ENCODE measurements around the gene ADARB1.

Gene ADARB1

GRCh38 chr21:45222001-45222400 lies 147.6 kb downstream of the ADARB1 start:
- Histone ChIP-seq H2AFZ (ENCODE audit: low read depth, low read length, severe bottlenecking) (no peak overlapping the region), H3K4me2 (ENCODE audit: low read depth, low read length, poor library complexity, severe bottlenecking) (no peak overlapping the region), H3K9me3 (ENCODE audit: insufficient read depth, low read length) (no peaks in the 10 kb centered on the region), H3F3A (ENCODE audit: insufficient read depth) (no peaks in the 10 kb centered on the region), H3K36me3 (ENCODE audit: low read length) (peaks cover 3% of the 10 kb centered on the region; the same call in 1 of the 2 replicates), H3K27me3 (ENCODE audit: low read length) (no peaks in the 10 kb centered on the region), H3K79me2 (ENCODE audit: insufficient read depth, low read length) (no peaks in the 10 kb centered on the region), H3K9ac (ENCODE audit: low read length) (no peak overlapping the region), H4K20me1 (ENCODE audit: low read depth, low read length) (no peaks in the 10 kb centered on the region), H3K9me2 (replicated peaks; ENCODE audit: insufficient read depth, low read length) (no peaks in the 10 kb centered on the region), H3K4me3 (ENCODE audit: insufficient read depth, low read length, poor library complexity, severe bottlenecking) (no peak overlapping the region), H3K27ac (ENCODE audit: low read depth, low read length) (no peak overlapping the region)
- TF ChIP-seq, protein P1, sequence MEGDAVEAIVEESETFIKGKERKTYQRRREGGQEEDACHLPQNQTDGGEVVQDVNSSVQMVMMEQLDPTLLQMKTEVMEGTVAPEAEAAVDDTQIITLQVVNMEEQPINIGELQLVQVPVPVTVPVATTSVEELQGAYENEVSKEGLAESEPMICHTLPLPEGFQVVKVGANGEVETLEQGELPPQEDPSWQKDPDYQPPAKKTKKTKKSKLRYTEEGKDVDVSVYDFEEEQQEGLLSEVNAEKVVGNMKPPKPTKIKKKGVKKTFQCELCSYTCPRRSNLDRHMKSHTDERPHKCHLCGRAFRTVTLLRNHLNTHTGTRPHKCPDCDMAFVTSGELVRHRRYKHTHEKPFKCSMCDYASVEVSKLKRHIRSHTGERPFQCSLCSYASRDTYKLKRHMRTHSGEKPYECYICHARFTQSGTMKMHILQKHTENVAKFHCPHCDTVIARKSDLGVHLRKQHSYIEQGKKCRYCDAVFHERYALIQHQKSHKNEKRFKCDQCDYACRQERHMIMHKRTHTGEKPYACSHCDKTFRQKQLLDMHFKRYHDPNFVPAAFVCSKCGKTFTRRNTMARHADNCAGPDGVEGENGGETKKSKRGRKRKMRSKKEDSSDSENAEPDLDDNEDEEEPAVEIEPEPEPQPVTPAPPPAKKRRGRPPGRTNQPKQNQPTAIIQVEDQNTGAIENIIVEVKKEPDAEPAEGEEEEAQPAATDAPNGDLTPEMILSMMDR (IDR thresholded peaks at IDR 0.05; ENCODE audit: insufficient read depth, low read length, poor library complexity, severe bottlenecking) = no peak
- no peak for TF ChIP-seq EZH2phosphoT487 (conservative IDR thresholded peaks at IDR 0.05; ENCODE audit: low read length)

DNA sequence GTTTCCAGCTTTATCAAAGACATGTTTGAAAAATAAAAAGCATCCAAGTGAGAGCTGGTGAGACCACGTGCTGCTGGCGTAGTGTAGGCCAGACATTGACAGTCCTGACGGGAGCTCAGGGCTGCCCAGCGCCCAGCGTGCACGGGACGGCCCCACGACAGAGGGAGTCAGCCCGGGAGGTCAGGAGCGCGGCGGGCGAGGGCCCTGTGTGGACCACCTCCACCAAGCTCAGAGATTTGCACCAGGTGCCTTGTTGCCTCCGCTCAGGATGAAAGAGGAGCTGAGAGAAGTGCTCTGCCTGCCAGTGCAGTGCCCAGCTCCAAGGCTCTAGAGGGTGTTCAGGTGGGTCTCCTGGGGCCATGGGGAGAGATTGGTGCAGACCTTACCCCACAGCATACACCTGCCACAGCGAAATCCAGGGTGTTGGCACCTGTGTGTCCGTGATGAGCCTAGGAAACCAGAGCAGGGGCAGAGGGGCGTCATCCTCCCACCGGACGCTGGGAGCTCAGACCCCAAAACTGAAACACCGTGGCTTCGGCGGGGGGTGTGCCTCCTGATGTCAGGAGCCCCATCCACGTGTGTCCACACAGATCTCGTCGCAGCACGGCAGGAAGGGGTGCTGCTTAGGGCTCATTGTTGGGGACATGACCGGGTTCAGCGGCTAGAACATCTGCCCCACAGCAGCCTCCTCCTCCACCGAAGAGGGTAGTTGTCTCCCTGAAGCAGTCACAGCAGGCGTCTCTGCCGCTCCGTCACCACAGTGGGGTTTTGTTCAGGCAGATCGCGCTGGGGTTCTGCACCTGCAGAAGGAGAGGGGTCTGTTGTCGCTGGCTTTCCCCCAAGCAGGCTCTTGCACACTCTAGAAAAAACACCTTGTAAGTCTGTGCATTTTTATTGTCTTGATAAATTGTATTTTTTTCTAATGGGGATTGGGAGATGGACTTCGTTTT lies 149.1 kb downstream of the ADARB1 start:
- no peaks in the 10 kb centered on the region for H3K79me2 ChIP-seq (ENCODE audit: insufficient read depth, low read length)
- H3F3A ChIP-seq (ENCODE audit: insufficient read depth) = no peaks in the 10 kb centered on the region
- H3K27me3 ChIP-seq (ENCODE audit: low read length) = no peaks in the 10 kb centered on the region
- TF ChIP-seq, protein P1 (IDR thresholded peaks at IDR 0.05; ENCODE audit: insufficient read depth, low read length, poor library complexity, severe bottlenecking) = no peak
- TF ChIP-seq EZH2phosphoT487 (conservative IDR thresholded peaks at IDR 0.05; ENCODE audit: low read length) = no peak
- no peak overlapping the region for H3K9ac ChIP-seq (ENCODE audit: low read length)
- no peaks in the 10 kb centered on the region for H3K9me2 ChIP-seq (replicated peaks; ENCODE audit: insufficient read depth, low read length)
- no peaks in the 10 kb centered on the region for H4K20me1 ChIP-seq (ENCODE audit: low read depth, low read length)
- H3K9me3 ChIP-seq (ENCODE audit: insufficient read depth, low read length) = no peaks in the 10 kb centered on the region
- no peak overlapping the region for H3K4me3 ChIP-seq (ENCODE audit: insufficient read depth, low read length, poor library complexity, severe bottlenecking)
- no peak overlapping the region for H2AFZ ChIP-seq (ENCODE audit: low read depth, low read length, severe bottlenecking)
- H3K27ac ChIP-seq (ENCODE audit: low read depth, low read length) = no peak overlapping the region
- H3K4me2 ChIP-seq (ENCODE audit: low read depth, low read length, poor library complexity, severe bottlenecking) = no peak overlapping the region
- no peaks in the 10 kb centered on the region for H3K36me3 ChIP-seq (ENCODE audit: low read length)

DNA sequence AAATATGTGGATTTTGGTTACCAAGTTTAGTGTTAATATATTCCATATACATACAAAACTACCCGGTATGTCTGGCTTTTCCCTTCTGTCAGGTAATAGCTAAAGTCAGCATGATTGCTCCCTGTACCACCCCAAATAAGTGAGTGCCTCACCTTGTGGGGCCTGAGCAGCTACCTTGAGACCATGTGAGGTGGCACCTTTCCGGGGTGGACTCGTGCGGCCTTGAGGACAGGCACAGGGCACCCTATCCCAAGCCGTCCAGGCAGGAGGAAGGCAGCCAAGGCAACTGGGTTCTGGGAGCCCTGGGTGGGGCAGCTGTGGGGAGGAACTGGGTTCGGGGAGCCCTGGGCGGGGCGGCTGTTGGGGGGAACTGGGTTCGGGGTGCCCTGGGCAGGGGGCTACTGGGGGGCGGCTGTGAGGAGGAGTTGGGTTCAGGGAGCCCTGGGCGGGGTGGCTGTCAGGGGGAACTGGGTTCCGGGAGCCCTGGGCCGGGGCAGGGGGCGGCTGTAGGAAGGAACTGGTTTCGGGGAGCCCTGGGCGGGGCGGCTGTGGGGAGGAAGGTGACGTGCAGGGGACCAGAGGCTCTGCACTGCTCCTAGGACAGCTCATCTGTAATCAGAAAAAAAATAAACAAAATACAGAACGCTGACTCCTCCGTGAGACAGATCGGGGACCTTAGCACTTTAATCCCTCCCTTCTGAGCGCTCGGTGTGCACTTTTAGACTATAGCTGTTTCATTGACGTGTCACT lies 150.0 kb downstream of the ADARB1 start:
- Histone ChIP-seq H3K9ac (ENCODE audit: low read length) (no peak overlapping the region), H3K27ac (ENCODE audit: low read depth, low read length) (no peak overlapping the region), H3K4me3 (ENCODE audit: insufficient read depth, low read length, poor library complexity, severe bottlenecking) (no peak overlapping the region), H3F3A (ENCODE audit: insufficient read depth) (no peaks in the 10 kb centered on the region), H4K20me1 (ENCODE audit: low read depth, low read length) (no peaks in the 10 kb centered on the region), H3K27me3 (ENCODE audit: low read length) (no peaks in the 10 kb centered on the region), H3K79me2 (ENCODE audit: insufficient read depth, low read length) (no peaks in the 10 kb centered on the region), H3K9me3 (ENCODE audit: insufficient read depth, low read length) (no peaks in the 10 kb centered on the region), H3K9me2 (replicated peaks; ENCODE audit: insufficient read depth, low read length) (no peaks in the 10 kb centered on the region), H3K4me2 (ENCODE audit: low read depth, low read length, poor library complexity, severe bottlenecking) (no peak overlapping the region), H2AFZ (ENCODE audit: low read depth, low read length, severe bottlenecking) (no peak overlapping the region), H3K36me3 (ENCODE audit: low read length) (no peaks in the 10 kb centered on the region)
- TF ChIP-seq, protein P1 (IDR thresholded peaks at IDR 0.05; ENCODE audit: insufficient read depth, low read length, poor library complexity, severe bottlenecking) = no peak
- no peak for TF ChIP-seq EZH2phosphoT487 (conservative IDR thresholded peaks at IDR 0.05; ENCODE audit: low read length)

Data from SU-DHL-6 (cell line).